Pons (tissue), 1 donor: ENCODE measurements around the gene SNRNP25.

Source experiments
- DNase-seq: peaks from one replicate; pipeline ENCODE4 v3.0.0-alpha.2; 2016; ENCODE audit warnings: low spot score

The SNRNP25 gene

DNA sequence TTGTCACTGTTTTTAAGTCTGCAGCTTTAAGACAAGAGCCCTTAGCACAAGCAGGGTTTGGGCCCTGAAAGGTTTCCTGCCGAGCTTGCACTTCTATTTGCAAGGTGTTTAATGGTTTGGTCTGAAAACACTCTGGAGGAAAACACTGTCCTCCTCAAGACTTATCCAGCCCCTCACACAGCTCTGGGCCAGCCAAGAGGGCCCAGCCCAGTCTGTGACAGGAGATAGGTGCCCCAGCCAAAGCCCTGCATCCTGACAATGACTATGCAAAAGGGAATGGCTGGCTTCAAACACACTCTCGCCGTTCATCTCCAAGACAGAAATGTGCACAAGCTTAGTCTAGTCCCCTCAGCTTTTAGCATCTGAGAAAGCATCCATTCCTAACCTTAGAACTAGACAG, 51.3 kb downstream of the SNRNP25 start:
- no peak for DNase-seq

- no peak for DNase-seq
Measured at GRCh38 chr16:105521-105920, 51.9 kb downstream of the SNRNP25 start.

DNA sequence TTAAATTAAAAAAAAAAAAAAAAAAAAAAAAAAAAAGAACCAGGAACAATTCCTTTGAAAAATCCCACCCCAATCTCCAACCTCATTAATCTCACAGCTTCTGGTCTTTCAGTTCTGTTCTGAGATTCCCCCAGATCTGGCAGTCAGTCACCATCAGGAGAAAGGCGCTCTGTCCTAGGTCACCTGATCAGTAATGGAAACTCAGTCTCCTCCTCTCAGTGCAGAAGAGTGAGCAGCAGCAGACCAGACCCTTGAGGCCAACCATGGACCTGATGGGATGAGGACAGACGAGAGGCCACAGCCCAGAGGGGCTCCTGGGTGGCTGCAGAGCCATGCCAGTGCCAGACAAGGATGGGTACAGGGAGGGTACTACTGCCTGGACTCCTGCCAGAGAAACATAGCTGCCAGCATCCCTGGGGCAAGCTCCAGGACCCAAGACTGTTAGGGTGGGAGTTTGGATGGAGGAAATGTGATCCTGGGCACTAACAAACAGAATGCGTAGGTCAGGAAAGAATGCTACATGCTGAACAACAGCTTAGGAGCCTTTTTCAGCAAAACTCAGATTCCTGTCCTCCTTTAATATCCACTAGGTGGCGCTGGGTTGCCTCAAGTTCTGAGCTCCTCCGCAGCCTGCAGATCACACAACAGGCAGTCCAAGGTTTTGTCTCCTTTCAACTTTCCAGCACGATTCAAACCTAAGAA, 53.1 kb downstream of the SNRNP25 start:
- DNase-seq: peak; percentile 86
